SK-N-SH treated with all-trans-retinoic acid at 6 μM for 48 hours (cell line): Measurements from ENCODE around the gene CUBN.

ENCODE experiments used
- BACH2 ChIP-seq: fragments of 250-450 bp; sonication (Bioruptor Pico); IDR thresholded peaks from 2 replicates; pipeline ENCODE4 v1.9.0; 2021; ENCODE audit warnings: mild to moderate bottlenecking, borderline replicate concordance
- SNAI2 ChIP-seq: fragments of 250-450 bp; sonication (Bioruptor Pico); IDR thresholded peaks from 2 replicates; pipeline ENCODE4 v1.5.0; 2020; ENCODE audit warnings: mild to moderate bottlenecking, moderate library complexity
- TF ChIP-seq, protein P1 (sequence below): fragments of 250-450 bp; sonication (Bioruptor Pico); IDR thresholded peaks from 2 replicates; pipeline ENCODE4 v1.5.1; 2020; ENCODE audit warnings: low read depth, mild to moderate bottlenecking, moderate library complexity

DNA sequence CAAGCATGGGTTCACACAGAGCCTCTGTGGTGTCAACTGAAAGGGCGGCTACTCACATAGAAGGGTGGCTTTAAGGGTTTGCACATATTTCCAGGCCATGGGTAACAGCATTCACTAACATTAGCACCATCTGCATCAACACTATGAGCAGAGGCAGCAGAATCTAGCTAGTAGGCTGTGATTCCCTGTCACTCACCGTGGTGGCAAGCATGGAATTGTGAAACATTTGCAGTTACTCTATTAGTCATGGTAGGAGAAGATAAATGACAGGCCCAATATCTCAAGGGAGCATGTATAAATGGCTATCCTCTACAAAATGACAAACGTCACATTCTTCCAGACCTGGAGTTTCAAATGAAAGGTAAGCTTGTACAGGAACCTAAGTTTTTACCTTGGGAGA lies 32.2 kb upstream of the CUBN start:
- TF ChIP-seq BACH2 (CRISPR knock-in tag) (no peak), SNAI2 (CRISPR knock-in tag) (no peak)
- TF ChIP-seq, protein P1, sequence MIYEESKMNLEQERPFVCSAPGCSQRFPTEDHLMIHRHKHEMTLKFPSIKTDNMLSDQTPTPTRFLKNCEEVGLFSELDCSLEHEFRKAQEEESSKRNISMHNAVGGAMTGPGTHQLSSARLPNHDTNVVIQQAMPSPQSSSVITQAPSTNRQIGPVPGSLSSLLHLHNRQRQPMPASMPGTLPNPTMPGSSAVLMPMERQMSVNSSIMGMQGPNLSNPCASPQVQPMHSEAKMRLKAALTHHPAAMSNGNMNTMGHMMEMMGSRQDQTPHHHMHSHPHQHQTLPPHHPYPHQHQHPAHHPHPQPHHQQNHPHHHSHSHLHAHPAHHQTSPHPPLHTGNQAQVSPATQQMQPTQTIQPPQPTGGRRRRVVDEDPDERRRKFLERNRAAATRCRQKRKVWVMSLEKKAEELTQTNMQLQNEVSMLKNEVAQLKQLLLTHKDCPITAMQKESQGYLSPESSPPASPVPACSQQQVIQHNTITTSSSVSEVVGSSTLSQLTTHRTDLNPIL (CRISPR knock-in tag): no peak
